NCI-H1048 (cell line): ENCODE data around the gene FSTL5.
A peak's percentile ranks its signal among the peaks of the same experiment; 100 is the strongest.
"Not testable (repeated sequence)": the region's sequence is repeated elsewhere in the genome, so short reads cannot be mapped to it uniquely, and the experiment has no call there.

Experiments used
- DNase-seq: peaks from one replicate; lab custom pipeline; 2025; lab: John Stamatoyannopoulos, UW

Gene FSTL5

GRCh38 chr4:162163892-162164759 lies at the start of gene FSTL5:
Gene FSTL5, minus strand, starts transcription at chr4:162164000. Its CDS starts 52,604 bp downstream, at chr4:162111396.
- no peak for DNase-seq

DNA sequence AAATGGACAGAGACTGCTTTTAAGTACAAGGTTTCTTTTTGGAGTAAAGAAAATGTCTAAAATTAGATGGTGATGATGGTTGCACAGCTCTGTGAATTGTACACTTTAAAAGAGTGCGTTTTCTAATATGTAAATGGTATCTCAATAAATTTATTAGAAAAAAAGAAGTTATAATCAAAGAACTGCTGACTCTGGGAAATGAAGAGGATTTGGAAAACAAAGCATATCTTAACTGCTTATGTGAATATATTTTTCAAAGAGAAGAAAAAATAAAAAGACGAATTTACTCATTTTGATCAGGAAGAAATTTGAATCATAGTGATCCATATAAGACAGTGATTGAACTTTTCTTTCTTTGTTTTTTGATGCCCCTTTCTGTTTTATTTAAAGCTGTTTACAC lies 45.9 kb upstream of the FSTL5 start:
- no peak for DNase-seq

DNA sequence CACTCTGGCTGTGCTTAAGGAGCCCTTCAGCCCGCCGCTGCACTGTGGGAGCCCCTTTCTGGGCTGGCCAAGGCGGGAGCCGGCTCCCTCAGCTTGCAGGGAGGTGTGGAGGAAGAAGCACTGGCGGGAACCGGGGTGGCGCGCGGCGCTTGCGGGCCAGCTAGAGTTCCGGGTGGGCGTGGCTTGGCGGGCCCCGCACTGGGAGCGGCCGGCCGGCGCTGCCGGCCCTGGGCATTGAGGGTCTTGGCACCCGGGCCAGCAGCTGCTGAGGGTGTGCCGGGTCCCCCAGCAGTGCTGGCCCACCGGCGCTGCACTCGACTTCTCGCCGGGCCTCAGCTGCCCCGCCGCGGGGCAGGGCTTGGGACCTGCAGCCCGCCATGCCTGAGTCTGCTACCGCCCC lies 39.7 kb upstream of the FSTL5 start:
- DNase-seq, result not testable (repeated sequence)

DNA sequence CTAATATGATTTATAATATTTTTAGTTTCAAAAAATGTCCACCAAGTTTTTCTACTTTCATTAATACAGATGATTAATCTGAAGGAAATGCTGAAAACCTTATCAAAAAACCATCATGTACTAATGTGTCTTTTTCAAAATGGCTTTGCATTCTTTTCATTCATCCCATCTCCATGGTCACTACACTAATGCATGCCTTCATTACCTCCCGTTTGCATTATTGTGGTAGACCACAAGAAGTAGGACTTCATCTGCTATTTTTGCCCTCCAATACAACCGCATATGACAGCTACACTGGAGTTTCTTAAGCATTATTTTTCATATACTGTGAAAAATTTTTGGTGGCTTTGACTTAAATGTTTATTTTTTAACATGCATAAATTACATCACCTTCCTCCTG lies 37.9 kb upstream of the FSTL5 start:
- DNase-seq, result no peak

- DNase-seq, result no peak
These were observed 6.7 kb upstream of the FSTL5 start for GRCh38 chr4:162170509-162170908.

GRCh38 chr4:162164906-162165510 lies 1.2 kb upstream of the FSTL5 start:
- no peak for DNase-seq

GRCh38 chr4:162162672-162163071 lies 1.1 kb downstream of the FSTL5 start:
- no peak for DNase-seq

DNA sequence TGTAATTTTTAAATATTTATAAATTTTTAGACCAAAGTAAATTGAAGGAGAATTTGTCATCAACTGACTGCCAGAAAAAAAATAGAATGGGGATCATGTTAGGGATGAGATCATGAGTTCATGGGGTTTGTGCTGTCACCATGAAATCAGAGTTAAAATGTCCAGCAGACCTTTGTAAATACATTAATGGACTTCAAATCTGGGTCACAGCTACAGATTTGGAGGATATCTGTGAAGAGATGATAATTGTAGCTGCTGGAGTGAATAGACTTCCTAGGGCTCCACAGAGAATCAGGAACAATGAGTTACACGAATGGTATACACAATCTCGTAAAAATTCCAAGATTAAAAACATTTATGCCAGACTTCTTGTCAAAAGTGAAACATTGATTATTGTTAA lies 6.6 kb downstream of the FSTL5 start:
- no peak for DNase-seq

DNA sequence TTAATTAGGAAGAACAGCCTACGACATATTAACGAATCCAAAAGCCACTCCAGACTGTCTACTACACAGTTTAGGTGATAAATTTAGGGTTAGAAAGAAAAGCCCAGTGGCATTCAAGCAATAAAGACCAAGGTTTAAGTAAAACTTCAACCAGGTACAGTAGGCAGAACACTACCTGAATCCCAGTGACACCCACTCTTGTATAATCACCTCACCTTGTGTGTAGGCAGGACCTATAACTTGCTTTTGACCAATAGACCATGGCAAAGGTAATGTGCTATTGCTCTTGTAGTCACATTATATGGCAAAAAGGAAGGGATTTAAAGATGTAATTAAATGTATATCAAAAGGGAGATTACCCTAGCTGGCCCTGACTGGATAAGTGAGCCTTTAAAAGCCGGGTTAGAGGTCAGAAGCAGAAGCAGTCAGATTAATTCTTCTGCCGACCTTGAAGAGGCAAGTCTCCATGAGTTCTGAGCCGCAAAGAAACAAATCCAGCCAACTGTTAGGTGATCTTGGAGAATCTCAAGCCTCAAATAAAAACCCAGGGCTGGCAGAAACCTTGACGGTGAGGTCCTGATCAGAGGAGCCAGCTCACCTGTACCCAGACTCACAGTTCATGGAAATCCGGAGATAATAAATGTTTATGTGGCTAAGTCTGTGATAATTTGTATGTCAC lies 8.8 kb downstream of the FSTL5 start:
- no peak for DNase-seq

DNA sequence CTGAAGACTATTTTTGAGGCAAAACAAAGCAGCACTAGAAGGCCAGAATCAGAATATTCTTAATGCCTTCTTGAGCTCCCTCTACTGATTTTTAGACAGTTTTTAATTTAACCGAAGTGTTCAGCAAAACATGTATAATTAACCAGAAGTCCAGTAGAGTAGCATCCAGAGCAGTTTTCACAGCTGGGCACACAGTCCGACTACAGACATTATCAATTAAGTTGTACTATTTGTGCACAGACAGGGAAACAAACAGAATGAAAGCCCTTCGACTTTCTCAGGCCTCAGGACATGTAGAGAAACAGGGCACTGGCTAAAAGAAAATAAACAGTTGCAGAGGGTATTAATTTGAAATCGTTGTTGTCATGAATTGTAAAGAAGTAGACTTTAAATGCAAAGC lies 11.9 kb downstream of the FSTL5 start:
- no peak for DNase-seq

DNA sequence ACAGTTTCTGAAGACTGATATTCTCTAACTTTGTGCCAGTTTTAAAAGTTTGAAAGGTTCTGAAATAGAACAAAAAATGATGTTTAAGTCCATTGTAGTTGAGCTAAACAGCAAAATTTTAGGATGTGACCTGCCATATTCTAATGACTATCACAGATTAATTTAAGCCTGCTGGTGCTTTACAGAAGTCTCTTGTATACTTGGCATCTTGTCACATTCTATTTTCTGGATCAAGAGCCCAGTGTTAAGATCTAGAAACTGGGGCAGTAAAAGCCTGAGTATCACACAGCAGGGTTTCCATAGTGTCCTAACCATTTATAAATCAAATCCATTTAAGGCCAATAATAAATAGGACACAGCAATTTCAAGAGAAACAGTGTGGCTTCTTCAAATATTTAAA lies 12.4 kb downstream of the FSTL5 start:
- no peak for DNase-seq

- DNase-seq, result no peak
These were observed 14.2 kb downstream of the FSTL5 start for GRCh38 chr4:162149644-162150043.

DNA sequence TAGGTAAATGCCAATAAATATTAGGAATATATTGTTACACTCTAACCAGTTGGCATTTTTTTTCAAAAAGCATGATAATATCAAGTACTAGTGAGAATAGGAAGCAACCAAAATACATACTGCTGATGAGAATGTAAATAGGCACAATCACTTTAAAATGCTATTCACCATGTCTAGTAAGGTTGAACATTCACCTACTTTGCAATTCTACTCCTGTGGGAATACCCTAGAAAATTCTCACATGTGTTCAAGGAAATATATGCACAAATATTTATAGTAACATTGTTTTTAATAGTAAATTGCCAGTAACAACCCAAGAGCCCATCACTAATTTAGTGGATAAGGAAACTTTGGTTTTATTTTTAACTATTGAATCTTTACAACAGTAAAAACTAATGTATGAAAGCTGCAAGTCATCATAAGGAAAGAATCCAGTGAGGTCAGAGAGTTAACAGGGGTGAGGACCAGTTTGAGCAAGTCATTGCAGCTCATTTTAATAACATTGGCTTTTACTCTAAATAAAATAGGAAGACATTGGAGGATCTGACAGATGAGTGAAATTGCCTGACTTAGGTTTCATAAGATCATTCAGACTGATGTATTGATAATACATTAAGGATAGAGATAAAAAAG lies 23.6 kb downstream of the FSTL5 start:
- DNase-seq, result no peak

GRCh38 chr4:162139412-162139811 lies 24.4 kb downstream of the FSTL5 start:
- DNase-seq, result no peak

GRCh38 chr4:162131256-162131655 lies 32.5 kb downstream of the FSTL5 start:
- DNase-seq, result no peak

DNA sequence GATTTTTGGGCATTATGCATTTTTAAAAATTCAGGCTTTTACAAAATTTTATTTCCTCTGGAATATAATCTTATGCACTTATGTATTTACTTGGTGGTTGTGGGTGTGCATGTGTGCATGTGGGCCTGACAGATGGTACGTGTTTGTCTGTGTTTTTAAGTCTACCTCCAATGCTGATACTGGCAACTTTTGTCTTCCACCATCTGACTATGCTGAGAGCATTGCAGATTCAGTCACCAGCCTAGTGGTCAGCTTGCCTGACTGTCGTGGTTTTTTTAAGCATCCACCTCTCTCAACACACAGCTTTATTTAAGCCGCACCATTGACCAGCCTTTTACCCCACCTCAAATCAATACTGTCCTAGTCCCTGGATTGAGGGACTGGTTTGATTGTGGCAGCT lies 37.1 kb downstream of the FSTL5 start:
- DNase-seq, result no peak

GRCh38 chr4:162117051-162117450 lies 46.7 kb downstream of the FSTL5 start:
- no peak for DNase-seq

GRCh38 chr4:162116095-162116779 lies 47.6 kb downstream of the FSTL5 start:
- peak; percentile 13 for DNase-seq

DNA sequence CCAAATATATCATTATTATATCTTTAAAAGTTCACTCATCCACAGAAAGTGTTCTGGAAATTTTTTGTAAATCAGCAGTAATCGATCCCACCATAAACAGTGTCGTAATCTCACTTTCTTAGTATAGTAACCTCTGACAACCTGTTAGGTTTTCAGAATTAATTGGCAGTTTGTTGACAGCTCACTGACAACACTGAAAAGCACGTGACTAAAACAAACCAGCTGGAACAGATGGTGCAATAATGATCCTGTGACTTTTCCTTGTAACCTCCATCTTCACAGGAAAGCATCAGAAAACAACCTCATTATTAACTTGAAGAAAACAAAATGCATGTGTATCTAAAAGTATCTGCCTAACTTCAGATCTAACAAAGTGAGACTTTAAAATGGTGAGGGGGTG lies 48.5 kb downstream of the FSTL5 start:
- no peak for DNase-seq

GRCh38 chr4:162111078-162111477 lies 52.7 kb downstream of the FSTL5 start:
- no peak for DNase-seq

DNA sequence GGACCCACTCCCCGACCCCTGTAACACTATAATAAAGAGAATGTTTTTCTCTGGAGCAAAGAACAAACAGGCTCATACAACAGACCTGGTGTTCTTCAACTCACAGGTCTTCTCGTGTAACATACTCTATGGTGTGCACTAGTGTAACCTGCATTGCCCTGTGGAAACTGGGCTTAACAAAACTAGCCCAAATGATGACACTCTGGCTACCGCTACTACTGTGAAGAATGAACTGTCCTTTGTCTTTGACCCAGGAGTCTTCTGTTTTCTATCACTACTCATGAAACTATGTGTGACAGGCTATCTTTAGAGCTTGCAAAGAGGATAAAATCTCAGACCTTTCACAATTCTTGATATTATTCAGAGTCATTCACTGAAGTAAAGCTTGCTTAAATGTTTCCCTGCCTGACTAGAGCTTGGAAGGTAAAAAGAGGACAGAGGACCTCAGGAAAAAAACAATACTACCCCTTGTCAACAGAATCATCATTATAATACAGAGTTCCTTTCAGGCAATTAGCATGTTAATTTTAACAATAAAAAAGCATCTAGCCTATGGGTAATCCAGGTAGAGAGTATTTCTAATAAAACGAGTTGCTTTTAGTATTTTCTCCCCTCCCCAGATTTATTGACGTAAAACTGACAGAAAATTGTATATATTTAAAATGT lies 59.2 kb downstream of the FSTL5 start:
- no peak for DNase-seq
